Upper lobe of left lung (tissue), 6 donors: Measurements from ENCODE around the gene TMX1. TPM values are rescaled to one million over a fixed set of nuclear protein-coding genes. Genes with fewer than 3 reads are reported as not detected.
"Not testable (repeated sequence)": the region's sequence is repeated elsewhere in the genome, so short reads cannot be mapped to it uniquely, and the experiment has no call there.

Experiments
- ATAC-seq, 2 donors: fragments of 200-7000 bp; cut with Tn5 transposase; one replicate each; pipeline ENCODE4 v1.9.1; 2022; ENCODE audit warnings: mild to moderate bottlenecking in 2 of 2, moderate library complexity in 2 of 2; ENCODE audit not compliant: low FRiP score in 2 of 2
- DNase-seq, 2 donors: peaks; one replicate each; pipeline ENCODE4 v3.0.0-alpha.2; 2019 to 2020
- H3K27ac ChIP-seq, 4 donors: fragments of 200-600 bp; sonication (generic); one replicate each; pipeline ENCODE4 v1.5.1; 2016 to 2019
- H3K27me3 ChIP-seq, 4 donors: fragments of 200-600 bp; sonication (generic); one replicate each; pipeline ENCODE4 v1.5.1; 2017 to 2019
- H3K36me3 ChIP-seq, 4 donors: fragments of 200-600 bp; sonication (generic); one replicate each; pipeline ENCODE4 v1.5.1; 2016 to 2019
- H3K4me1 ChIP-seq, 4 donors: fragments of 200-600 bp; sonication (generic); one replicate each; pipeline ENCODE4 v1.5.1; 2018 to 2019
- H3K4me3 ChIP-seq, 4 donors: fragments of 200-600 bp; sonication (generic); one replicate each; pipeline ENCODE4 v1.5.1; 2017 to 2019; ENCODE audit warnings: mild to moderate bottlenecking in 2 of 4, moderate library complexity in 1 of 4
- H3K9me3 ChIP-seq, 4 donors: fragments of 200-600 bp; sonication (generic); one replicate each; pipeline ENCODE4 v1.5.1; 2018 to 2019
- EP300 ChIP-seq, 4 donors: sonication (generic); formaldehyde crosslinking; IDR thresholded peaks; one replicate each; pipeline ENCODE4 v1.5.1; 2017; ENCODE audit warnings: antibody characterized with exemption in 4 of 4, control low read depth in 2 of 4
- POLR2A ChIP-seq, 4 donors: fragments of 450-650 bp; IDR thresholded peaks; one replicate each; pipeline ENCODE4 v1.5.1; 2016 to 2017; ENCODE audit warnings: antibody characterized with exemption in 4 of 4, mild to moderate bottlenecking in 2 of 4
- POLR2AphosphoS5 ChIP-seq, 2 donors: sonication (generic); formaldehyde crosslinking; IDR thresholded peaks; one replicate each; pipeline ENCODE4 v1.5.1; 2017; ENCODE audit warnings: antibody characterized with exemption in 2 of 2
- WGBS, 2 donors: methylation state at CpG; one replicate each; pipeline ENCODE4 v1.1.5; 2017 to 2018; 5-methylcytosine and 5-hydroxymethylcytosine counted together
- total RNA-seq, 6 donors: library from RNA; depleted of rRNA in 4 of 6; stranded (reverse); fragments of >200 nt in 4 of 6; gene quantifications; one replicate each; pipeline versions ENCODE4 v1.1.0 to v1.2.1, GENCODE V29; 2016 to 2021
- TF ChIP-seq, protein P1 (sequence below), 6 experiments: fragments of 450-650 bp in 4 of 6; fragments of 200-600 bp in 2 of 6; sonication (generic) in 2 of 6; IDR thresholded peaks; one replicate each; pipeline ENCODE4 v1.5.1; 2016 to 2019; ENCODE audit warnings: antibody characterized with exemption in 6 of 6
- donor health status: DM: no; HTN: no; CAD: no; lungs with moderate emphysema.
- donor health status: DM: no; HTN: yes; CAD: no; lungs with severe emphysema.

TMX1 gene
- total RNA-seq, 6 donors from 2014 or later, result 9.7 to 34.3 (median 29.1) TPM

GRCh38 chr14:51210594-51210993 is 29.5 kb upstream of the TMX1 start:
- Histone ChIP-seq H3K27ac (no peak overlapping the region), H3K36me3 (no peaks in the 10 kb centered on the region), H3K4me1 (no peaks in the 10 kb centered on the region), H3K27me3 (no peaks in the 10 kb centered on the region), H3K4me3 (no peak overlapping the region), H3K9me3 (no peaks in the 10 kb centered on the region)
- WGBS, 2 donors, result 46 to 63% methylated on average over 1 of the region's 1 CpG
- DNase-seq (no peak), ATAC-seq (no peak)
- no peak for TF ChIP-seq POLR2A (IDR thresholded peaks at IDR 0.05)
- TF ChIP-seq EP300 (IDR thresholded peaks at IDR 0.05), result no peak
- TF ChIP-seq, protein P1, sequence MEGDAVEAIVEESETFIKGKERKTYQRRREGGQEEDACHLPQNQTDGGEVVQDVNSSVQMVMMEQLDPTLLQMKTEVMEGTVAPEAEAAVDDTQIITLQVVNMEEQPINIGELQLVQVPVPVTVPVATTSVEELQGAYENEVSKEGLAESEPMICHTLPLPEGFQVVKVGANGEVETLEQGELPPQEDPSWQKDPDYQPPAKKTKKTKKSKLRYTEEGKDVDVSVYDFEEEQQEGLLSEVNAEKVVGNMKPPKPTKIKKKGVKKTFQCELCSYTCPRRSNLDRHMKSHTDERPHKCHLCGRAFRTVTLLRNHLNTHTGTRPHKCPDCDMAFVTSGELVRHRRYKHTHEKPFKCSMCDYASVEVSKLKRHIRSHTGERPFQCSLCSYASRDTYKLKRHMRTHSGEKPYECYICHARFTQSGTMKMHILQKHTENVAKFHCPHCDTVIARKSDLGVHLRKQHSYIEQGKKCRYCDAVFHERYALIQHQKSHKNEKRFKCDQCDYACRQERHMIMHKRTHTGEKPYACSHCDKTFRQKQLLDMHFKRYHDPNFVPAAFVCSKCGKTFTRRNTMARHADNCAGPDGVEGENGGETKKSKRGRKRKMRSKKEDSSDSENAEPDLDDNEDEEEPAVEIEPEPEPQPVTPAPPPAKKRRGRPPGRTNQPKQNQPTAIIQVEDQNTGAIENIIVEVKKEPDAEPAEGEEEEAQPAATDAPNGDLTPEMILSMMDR (IDR thresholded peaks at IDR 0.05), result no peak
- no peak for TF ChIP-seq POLR2AphosphoS5 (IDR thresholded peaks at IDR 0.05)

- no peak for ATAC-seq
- Histone ChIP-seq H3K4me3 (no peak overlapping the region), H3K9me3 (no peaks in the 10 kb centered on the region), H3K27me3 (no peaks in the 10 kb centered on the region), H3K4me1 (no peaks in the 10 kb centered on the region), H3K36me3 (no peaks in the 10 kb centered on the region), H3K27ac (no peak overlapping the region)
- DNase-seq, result no peak
- TF ChIP-seq POLR2AphosphoS5 (IDR thresholded peaks at IDR 0.05) (no peak), EP300 (IDR thresholded peaks at IDR 0.05) (no peak), POLR2A (IDR thresholded peaks at IDR 0.05) (no peak)
- TF ChIP-seq, protein P1 (IDR thresholded peaks at IDR 0.05), result no peak
Measured at GRCh38 chr14:51211149-51211548, 28.9 kb upstream of the TMX1 start.

DNA sequence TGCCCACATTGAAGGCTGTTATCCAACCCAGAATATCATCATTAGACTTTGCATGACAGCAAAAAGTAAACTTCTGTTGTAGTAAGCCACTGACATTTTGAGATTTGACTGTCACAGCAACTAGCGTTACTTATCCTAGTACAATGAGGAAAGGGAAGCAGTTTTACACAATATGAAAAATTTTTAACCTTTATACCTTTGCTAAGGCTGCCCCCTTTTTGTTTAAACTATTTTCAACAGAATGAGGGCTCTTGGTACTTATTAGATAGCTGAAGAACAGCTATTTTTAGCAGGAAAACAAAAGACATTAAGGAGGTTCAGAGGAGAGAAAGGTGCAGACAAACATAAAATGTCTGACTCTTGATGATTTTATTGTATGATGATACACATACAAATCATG is 23.4 kb upstream of the TMX1 start:
- no peaks in the 10 kb centered on the region for H3K27me3 ChIP-seq
- ATAC-seq (no peak), DNase-seq (no peak)
- no peak overlapping the region for H3K27ac ChIP-seq
- no peaks in the 10 kb centered on the region for H3K9me3 ChIP-seq
- no peak for TF ChIP-seq EP300 (IDR thresholded peaks at IDR 0.05)
- TF ChIP-seq, protein P1 (IDR thresholded peaks at IDR 0.05), result no peak
- TF ChIP-seq POLR2A (IDR thresholded peaks at IDR 0.05), result no peak
- no peak for TF ChIP-seq POLR2AphosphoS5 (IDR thresholded peaks at IDR 0.05)
- no peaks in the 10 kb centered on the region for H3K36me3 ChIP-seq
- no peaks in the 10 kb centered on the region for H3K4me1 ChIP-seq
- 74% methylated on average over 1 of the region's 1 CpG for WGBS, 2 donors
- no peak overlapping the region for H3K4me3 ChIP-seq

GRCh38 chr14:51219473-51220448 is 20.3 kb upstream of the TMX1 start:
- no peak for ATAC-seq
- WGBS, 2 donors, result 66 to 69% methylated on average over 7 of the region's 7 CpGs
- DNase-seq, result no peak
- Histone ChIP-seq H3K4me3 (no peak overlapping the region), H3K27ac (no peak overlapping the region), H3K27me3 (no peaks in the 10 kb centered on the region), H3K9me3 (no peaks in the 10 kb centered on the region), H3K4me1 (no peaks in the 10 kb centered on the region), H3K36me3 (no peaks in the 10 kb centered on the region)
- no peak for TF ChIP-seq POLR2A (IDR thresholded peaks at IDR 0.05)
- TF ChIP-seq, protein P1 (IDR thresholded peaks at IDR 0.05), result peak in 4 of 6 experiments; percentile 24 to 44 (median 32)
- TF ChIP-seq EP300 (IDR thresholded peaks at IDR 0.05), result no peak
- no peak for TF ChIP-seq POLR2AphosphoS5 (IDR thresholded peaks at IDR 0.05)

DNA sequence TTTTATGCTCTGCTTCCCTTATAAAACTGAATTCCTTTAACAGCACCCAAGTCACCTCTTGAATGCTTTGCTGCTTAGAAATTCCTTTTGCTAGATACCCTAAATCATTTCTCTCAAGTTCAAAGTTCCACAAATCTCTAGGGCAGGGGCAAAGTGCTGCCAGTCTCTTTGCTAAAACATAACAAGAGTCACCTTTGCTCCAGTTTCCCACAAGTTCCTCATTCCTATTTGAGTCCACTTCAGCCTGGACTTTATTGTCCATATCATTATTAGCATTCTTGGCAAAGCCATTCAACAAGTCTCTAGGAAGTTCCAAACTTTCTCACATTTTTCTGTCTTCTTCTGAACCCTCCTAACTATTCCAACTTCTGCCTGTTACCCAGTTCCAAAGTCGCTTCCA is 16.6 kb upstream of the TMX1 start:
- not testable (repeated sequence) for DNase-seq, H3K36me3 ChIP-seq, H3K4me1 ChIP-seq, H3K27ac ChIP-seq, H3K27me3 ChIP-seq, H3K9me3 ChIP-seq, H3K4me3 ChIP-seq, ATAC-seq
- 96 to 100% methylated on average over 1 of the region's 1 CpG for WGBS, 2 donors
